HFF-Myc (cell line): Measurements from ENCODE around the gene SMYD3.

Source experiments
- DNase-seq: peaks from one replicate; pipeline ENCODE4 v3.0.0-alpha.2; 2011; ENCODE audit warnings: low read depth; ENCODE audit errors: extremely low read depth
- H3K4me3 ChIP-seq: replicated peaks from 2 replicates; pipeline ENCODE4 v1.5.1; 2011; ENCODE audit warnings: low read depth, mild to moderate bottlenecking, control low read depth, low read length
- CTCF ChIP-seq: IDR thresholded peaks from 2 replicates; pipeline ENCODE4 v1.5.1; 2012; ENCODE audit warnings: mild to moderate bottlenecking, low read depth, low read length, control low read depth; ENCODE audit errors: missing control alignments

Gene SMYD3

GRCh38 chr1:246005067-246005466 is 502.0 kb downstream of the SMYD3 start:
- H3K4me3 ChIP-seq = no peak overlapping the region
- no peak for TF ChIP-seq CTCF
- DNase-seq = peak; percentile 91

GRCh38 chr1:246004301-246004700 is 502.8 kb downstream of the SMYD3 start:
- TF ChIP-seq CTCF = no peak
- H3K4me3 ChIP-seq = no peak overlapping the region
- DNase-seq = no peak

DNA sequence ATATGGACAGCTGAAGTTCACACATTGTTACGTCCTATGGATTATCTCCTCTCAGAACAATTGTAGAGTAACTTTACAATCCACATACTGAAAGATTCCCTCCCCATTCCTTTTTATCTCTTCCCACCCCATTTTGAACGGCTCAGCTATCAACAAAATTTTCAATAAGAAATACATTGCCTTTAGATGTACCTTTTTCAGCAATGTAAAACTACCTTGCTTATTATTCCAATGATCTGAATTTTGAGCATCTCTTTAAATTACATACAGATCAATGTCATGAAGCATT is 503.7 kb downstream of the SMYD3 start:
- H3K4me3 ChIP-seq = no peak overlapping the region
- no peak for TF ChIP-seq CTCF
- no peak for DNase-seq

- DNase-seq = peak; percentile 71
- TF ChIP-seq CTCF = peak; percentile 82
- H3K4me3 ChIP-seq = no peak overlapping the region
Observed at GRCh38 chr1:246002725-246003441, 504.2 kb downstream of the SMYD3 start.

DNA sequence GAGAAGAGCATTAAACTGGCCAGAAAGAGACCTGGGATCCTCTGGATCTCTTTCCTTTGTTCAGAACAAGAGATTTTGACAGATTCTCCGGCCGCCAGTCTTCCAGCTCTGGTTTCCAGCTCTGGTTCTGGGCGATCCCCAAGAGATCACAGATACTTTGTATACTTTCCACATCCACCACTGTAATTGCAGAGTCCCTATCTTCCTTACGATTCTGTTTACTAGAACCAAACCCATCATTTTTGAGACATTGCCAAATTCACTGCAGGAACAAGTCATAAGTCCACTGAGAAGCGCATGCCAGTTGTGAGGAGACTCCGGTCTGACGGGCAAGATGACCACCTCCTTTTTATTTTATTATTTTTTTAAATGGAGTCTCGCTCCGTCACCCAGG is 505.2 kb downstream of the SMYD3 start:
- H3K4me3 ChIP-seq = no peak overlapping the region
- DNase-seq = no peak
- no peak for TF ChIP-seq CTCF

DNA sequence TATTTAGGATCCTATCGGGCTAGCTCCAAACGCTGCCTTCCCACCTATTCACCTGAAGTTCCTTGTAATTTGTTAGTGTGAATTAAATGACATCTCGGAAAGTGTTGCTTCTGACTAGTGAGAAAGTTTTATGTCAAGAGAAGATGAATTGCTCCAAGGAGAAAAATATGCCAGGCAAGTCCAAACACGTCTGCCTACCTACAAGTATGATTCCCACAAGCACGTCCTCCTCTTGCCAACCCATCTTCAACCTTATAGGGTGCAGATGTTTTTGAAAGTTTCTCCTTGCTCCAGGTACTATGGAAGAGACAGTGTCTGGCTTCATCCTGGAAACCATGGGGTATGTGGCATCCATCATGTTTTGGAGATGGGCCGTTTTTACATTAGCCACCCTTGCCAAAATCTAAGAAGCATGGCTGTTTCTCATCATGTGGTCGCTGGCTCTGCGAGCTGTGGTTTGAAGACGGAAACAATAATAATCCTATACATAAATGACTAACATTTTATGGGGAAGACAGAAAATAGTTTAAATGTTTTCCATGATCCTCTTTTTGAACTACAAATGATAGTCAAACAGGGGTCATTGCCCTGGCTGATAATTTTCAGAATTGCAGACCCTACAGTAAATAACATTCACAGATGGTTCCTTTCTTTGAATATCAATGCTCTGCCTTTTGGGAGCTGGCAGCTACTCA is 505.8 kb downstream of the SMYD3 start:
- peak; percentile 89 for DNase-seq
- no peak for TF ChIP-seq CTCF
- H3K4me3 ChIP-seq = no peak overlapping the region

GRCh38 chr1:246000638-246001015 is 506.5 kb downstream of the SMYD3 start:
- DNase-seq = no peak
- no peak overlapping the region for H3K4me3 ChIP-seq

More at GRCh38 chr1:246000638-246001015, 506.5 kb downstream of the SMYD3 start:
- no peak for TF ChIP-seq CTCF
